ENCODE measurements around the gene TMEM100.

The TMEM100 gene

GRCh38 chr17:55690105-55690508, 32.6 kb downstream of the TMEM100 start:
- no peak for DNase-seq (ENCODE audit: low read depth)
- no peak overlapping the region for H3K4me3 ChIP-seq (replicated peaks; ENCODE audit: low read depth, low read length)
- no peak for TF ChIP-seq CTCF (IDR thresholded peaks at IDR 0.05; ENCODE audit: low read length, missing control alignments)

- no peak for DNase-seq (ENCODE audit: low read depth)
- no peak for TF ChIP-seq CTCF (IDR thresholded peaks at IDR 0.05; ENCODE audit: low read length, missing control alignments)
- H3K4me3 ChIP-seq (replicated peaks; ENCODE audit: low read depth, low read length) = no peak overlapping the region
Measured at GRCh38 chr17:55689672-55690071, 33.0 kb downstream of the TMEM100 start.

- H3K4me3 ChIP-seq (replicated peaks; ENCODE audit: low read depth, low read length) = no peak overlapping the region
- TF ChIP-seq CTCF (IDR thresholded peaks at IDR 0.05; ENCODE audit: low read length, missing control alignments) = no peak
- DNase-seq (ENCODE audit: low read depth) = no peak
Measured at GRCh38 chr17:55688057-55688456, 34.6 kb downstream of the TMEM100 start.

- DNase-seq (ENCODE audit: low read depth) = no peak
- TF ChIP-seq CTCF (IDR thresholded peaks at IDR 0.05; ENCODE audit: low read length, missing control alignments) = no peak
- no peak overlapping the region for H3K4me3 ChIP-seq (replicated peaks; ENCODE audit: low read depth, low read length)
Measured at GRCh38 chr17:55687037-55687436, 35.6 kb downstream of the TMEM100 start.

GRCh38 chr17:55683550-55684315, 38.9 kb downstream of the TMEM100 start:
- no peak for TF ChIP-seq CTCF (IDR thresholded peaks at IDR 0.05; ENCODE audit: low read length, missing control alignments)
- no peak overlapping the region for H3K4me3 ChIP-seq (replicated peaks; ENCODE audit: low read depth, low read length)
- no peak for DNase-seq (ENCODE audit: low read depth)

- DNase-seq (ENCODE audit: low read depth) = no peak
- no peak overlapping the region for H3K4me3 ChIP-seq (replicated peaks; ENCODE audit: low read depth, low read length)
- no peak for TF ChIP-seq CTCF (IDR thresholded peaks at IDR 0.05; ENCODE audit: low read length, missing control alignments)
Measured at GRCh38 chr17:55681342-55681700, 41.3 kb downstream of the TMEM100 start.

Data from fibroblast of pulmonary artery (primary cell).